GM10248 (cell line): ENCODE measurements around the gene YTHDC1.

ENCODE experiments used
- CTCF ChIA-PET: fragments of 300-600 bp; sonication (Branson Sonifier 250); formaldehyde crosslinking; extraction: SDS; loops from one replicate; lab custom pipeline; 2021; ENCODE audit warnings: antibody characterized with exemption; lab: Yijun Ruan, JAX
- POLR2A ChIA-PET: fragments of 350-650 bp; sonication (Branson Sonifier 250); formaldehyde crosslinking; extraction: SDS; loops from one replicate; lab custom pipeline; 2020; ENCODE audit warnings: antibody characterized with exemption; lab: Yijun Ruan, JAX
- DNase-seq: peaks from one replicate; pipeline ENCODE4 v3.0.0; 2012; ENCODE audit errors: extremely low spot score
- TF ChIP-seq, protein P1 (sequence below): IDR thresholded peaks from 2 replicates; pipeline ENCODE4 v1.5.1; 2012; ENCODE audit warnings: mild to moderate bottlenecking, low read depth; ENCODE audit errors: extremely low read depth, missing control alignments, control extremely low read depth

YTHDC1 gene

DNA sequence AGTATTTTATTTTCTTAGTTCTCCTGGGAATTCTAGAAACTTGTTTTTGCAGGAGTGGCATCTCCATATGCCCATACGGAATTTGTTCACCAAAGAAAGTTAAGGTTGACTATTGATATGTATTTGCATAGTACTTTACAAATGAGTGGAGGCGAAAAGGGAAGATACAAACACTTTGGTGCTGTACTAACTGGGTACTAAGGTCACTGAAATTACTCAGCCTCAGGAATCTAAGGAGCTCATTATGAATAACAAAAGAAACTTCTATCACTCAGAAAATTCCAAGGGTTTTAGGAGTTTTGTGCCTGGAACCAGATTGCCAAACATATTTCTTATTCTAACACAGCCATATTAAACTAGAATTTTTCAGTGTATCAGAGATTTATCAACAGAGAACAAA, 77.0 kb downstream of the YTHDC1 start:
- POLR2A ChIA-PET = no interaction called here
- DNase-seq = no peak
- TF ChIP-seq, protein P1, sequence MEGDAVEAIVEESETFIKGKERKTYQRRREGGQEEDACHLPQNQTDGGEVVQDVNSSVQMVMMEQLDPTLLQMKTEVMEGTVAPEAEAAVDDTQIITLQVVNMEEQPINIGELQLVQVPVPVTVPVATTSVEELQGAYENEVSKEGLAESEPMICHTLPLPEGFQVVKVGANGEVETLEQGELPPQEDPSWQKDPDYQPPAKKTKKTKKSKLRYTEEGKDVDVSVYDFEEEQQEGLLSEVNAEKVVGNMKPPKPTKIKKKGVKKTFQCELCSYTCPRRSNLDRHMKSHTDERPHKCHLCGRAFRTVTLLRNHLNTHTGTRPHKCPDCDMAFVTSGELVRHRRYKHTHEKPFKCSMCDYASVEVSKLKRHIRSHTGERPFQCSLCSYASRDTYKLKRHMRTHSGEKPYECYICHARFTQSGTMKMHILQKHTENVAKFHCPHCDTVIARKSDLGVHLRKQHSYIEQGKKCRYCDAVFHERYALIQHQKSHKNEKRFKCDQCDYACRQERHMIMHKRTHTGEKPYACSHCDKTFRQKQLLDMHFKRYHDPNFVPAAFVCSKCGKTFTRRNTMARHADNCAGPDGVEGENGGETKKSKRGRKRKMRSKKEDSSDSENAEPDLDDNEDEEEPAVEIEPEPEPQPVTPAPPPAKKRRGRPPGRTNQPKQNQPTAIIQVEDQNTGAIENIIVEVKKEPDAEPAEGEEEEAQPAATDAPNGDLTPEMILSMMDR = no peak
- CTCF ChIA-PET = interaction anchor here (1.0 to 3.0 kb wide), 9 partner anchors 11 to 897 kb away, joined by 3 to 38 read pairs (median 6); no protein-coding TSS in a partner anchor

DNA sequence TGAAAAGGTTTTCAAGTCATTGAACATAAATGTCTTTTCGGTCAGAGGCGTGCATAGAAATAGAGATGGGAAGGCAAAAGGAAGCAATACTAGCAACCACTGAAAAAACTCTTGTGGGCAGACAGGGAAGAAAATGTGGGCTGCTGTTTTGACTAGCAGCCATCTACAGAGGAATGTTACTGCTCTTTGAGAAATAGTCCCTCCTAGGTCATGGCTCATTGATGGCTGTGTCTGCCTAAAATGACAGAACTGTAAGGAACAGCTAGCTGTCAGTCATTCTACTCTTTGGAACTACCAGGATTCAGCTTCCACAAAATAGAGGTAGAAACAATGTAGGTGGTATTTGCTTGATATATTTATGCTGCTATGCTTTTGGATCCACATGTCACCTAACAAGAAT, 77.5 kb downstream of the YTHDC1 start:
- CTCF ChIA-PET = interaction anchor here (0.9 to 3.0 kb wide), 13 partner anchors 10 to 898 kb away, joined by 3 to 38 read pairs (median 5); no protein-coding TSS in a partner anchor
- TF ChIP-seq, protein P1 = no peak
- no peak for DNase-seq
- POLR2A ChIA-PET = no interaction called here

DNA sequence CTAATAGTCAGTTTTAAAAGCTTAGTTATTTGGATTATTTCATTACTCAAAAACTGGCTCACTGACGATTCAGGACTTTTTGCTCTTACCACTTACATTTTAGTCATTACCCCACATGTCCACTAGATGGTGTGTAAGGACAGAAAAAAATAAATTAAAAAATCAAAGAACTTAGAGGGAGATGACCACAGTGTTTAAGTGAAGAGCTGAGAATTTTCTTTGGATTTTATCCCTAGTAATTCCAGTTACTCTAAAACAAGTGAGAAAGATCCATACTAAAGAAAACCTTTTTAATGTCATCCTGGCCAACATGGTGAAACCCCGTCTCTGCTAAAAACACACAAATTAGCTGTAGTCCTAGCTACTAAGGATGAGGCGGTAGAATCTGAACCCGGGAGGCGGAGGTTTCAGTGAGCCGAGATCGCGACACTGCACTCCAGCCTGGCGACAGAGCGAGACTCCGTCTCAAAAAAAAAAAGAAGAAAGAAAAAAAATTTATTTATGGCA, 78.0 kb downstream of the YTHDC1 start:
- TF ChIP-seq, protein P1 = peak; percentile 59
- ChIA-PET CTCF (interaction anchor here (0.6 to 3.0 kb wide), 15 partner anchors 10 to 898 kb away, joined by 3 to 38 read pairs (median 4); no protein-coding TSS in a partner anchor), POLR2A (no interaction called here)
- DNase-seq = peak; percentile 44

DNA sequence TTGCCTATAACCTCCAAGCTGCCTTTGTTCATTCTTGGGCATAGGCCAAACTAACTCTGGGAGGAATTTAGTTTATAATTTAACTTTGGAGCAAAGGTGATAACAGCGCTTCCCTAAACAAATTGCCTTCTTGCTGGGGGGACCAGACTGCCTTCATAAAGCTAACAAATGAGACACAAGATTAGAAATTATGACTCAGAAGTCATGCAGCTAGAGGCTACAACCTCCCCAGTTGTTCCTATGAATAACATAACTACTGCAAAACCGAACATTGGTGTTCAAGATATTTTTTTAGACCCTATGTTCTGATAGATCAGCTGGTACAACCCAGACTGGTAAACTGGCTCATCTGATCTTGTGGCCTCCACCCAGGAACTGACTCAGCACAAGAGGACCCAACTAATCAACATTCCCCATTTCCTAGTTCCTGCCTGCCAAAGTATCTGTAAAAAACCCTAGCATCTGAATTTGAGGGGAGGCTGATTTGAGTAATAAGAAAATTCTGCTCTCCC, 82.4 kb downstream of the YTHDC1 start:
- TF ChIP-seq, protein P1 = no peak
- no peak for DNase-seq
- CTCF ChIA-PET = interaction anchor here (1.2 to 1.4 kb wide), 3 partner anchors 8 to 109 kb away, joined by 4 to 5 read pairs (median 5); no protein-coding TSS in a partner anchor
- POLR2A ChIA-PET = no interaction called here

DNA sequence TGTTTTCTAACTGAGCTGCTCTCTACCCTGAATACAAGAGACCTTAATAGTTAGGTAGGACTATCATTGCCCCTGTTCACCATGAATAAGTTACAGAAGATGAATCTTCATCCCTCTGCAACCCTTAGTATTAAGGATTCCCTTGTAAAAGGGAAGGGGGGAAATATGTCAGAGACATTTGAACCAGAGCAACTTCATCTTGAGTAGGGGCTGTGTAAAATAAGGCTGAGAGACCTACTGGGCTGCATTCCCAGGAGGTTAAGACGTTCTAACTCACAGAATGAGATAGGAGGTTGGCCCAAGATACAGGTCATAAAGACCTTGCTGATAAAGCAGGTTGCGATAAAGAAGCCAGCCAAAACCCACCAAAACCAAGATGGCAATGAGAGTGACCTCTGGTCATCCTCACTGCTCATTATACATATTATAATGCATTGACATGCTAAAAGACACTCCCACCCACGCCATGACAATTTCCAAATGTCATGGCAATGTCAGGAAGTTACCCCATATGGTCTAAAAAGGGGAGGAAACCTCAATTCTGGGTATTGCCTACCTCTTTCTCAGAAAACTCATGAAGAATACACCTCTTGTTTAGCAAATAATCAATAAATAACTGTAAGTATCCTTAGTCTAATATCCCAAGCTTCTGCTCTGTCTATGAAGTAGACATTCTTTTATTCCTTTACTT, 84.9 kb downstream of the YTHDC1 start:
- ChIA-PET CTCF (no interaction called here), POLR2A (no interaction called here)
- no peak for DNase-seq
- TF ChIP-seq, protein P1 = no peak
